Caki2 (cell line): ENCODE measurements around the gene PRSS16. TPM values are rescaled to one million over a fixed set of nuclear protein-coding genes. Genes with fewer than 3 reads are reported as not detected.
"Not testable (repeated sequence)": the region's sequence is repeated elsewhere in the genome, so short reads cannot be mapped to it uniquely, and the experiment has no call there.

Experiments
- DNase-seq: peaks from one replicate; pipeline ENCODE4 v3.0.0-alpha.2; 2015; ENCODE audit warnings: low read depth
- in situ Hi-C: cut with HindIII; loops from 2 replicates; pipeline ENCODE4 v1.10.0; 2016; ENCODE audit warnings: low sequenced_read_pairs, low pct_unique_long_range_greater_than_20kb, mixed read lengths
- total RNA-seq: library from RNA; depleted of rRNA; stranded (reverse); fragments of >200 nt; shearing (Covaris generic); gene quantifications from 2 replicates; pipeline ENCODE4 v1.2.3, GENCODE V29; 2014; ENCODE audit warnings: low replicate concordance; rRNA removed

The PRSS16 gene, protein sequence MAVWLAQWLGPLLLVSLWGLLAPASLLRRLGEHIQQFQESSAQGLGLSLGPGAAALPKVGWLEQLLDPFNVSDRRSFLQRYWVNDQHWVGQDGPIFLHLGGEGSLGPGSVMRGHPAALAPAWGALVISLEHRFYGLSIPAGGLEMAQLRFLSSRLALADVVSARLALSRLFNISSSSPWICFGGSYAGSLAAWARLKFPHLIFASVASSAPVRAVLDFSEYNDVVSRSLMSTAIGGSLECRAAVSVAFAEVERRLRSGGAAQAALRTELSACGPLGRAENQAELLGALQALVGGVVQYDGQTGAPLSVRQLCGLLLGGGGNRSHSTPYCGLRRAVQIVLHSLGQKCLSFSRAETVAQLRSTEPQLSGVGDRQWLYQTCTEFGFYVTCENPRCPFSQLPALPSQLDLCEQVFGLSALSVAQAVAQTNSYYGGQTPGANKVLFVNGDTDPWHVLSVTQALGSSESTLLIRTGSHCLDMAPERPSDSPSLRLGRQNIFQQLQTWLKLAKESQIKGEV
- total RNA-seq: 10.7 and 14.3 TPM in 2 replicates

DNA sequence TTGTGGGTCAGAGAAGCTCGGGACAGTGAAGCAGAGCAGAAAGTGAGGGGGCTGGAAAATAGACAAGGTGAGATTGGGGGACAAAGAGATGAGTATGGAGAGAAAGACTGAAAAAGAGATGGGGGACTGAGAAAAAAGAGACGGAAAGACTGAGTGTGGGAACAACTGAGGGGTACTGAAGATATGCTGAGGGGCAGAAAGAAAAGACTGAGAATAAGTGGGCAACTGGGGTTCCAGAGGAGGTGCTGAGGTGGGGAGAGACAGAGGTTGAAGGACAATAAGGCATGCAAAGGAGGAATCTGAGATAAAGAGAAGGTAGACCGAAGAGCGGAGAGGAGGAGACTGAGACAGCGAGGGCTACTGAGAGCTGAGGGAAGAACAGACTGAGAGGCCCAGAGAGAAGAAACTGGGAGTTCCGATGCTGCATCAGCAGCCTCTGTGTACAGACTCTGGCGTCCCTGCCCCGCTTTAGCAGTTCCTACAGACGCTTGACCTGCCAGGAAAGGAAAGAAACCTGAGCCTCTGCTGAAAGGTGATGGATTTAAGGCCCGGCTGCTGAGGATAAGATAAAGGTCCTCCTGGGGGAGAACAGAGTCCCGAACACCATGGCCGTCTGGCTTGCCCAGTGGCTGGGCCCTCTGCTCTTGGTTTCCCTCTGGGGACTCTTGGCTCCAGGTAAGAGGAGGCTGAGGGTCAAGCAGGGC, at the start of gene PRSS16:
Gene PRSS16 (plus strand): TSS at position 569 of the 704 bp plus-strand sequence. CDS start 37 bp downstream, at position 606.
- in situ Hi-C loops: no loop called here
- no peak for DNase-seq

DNA sequence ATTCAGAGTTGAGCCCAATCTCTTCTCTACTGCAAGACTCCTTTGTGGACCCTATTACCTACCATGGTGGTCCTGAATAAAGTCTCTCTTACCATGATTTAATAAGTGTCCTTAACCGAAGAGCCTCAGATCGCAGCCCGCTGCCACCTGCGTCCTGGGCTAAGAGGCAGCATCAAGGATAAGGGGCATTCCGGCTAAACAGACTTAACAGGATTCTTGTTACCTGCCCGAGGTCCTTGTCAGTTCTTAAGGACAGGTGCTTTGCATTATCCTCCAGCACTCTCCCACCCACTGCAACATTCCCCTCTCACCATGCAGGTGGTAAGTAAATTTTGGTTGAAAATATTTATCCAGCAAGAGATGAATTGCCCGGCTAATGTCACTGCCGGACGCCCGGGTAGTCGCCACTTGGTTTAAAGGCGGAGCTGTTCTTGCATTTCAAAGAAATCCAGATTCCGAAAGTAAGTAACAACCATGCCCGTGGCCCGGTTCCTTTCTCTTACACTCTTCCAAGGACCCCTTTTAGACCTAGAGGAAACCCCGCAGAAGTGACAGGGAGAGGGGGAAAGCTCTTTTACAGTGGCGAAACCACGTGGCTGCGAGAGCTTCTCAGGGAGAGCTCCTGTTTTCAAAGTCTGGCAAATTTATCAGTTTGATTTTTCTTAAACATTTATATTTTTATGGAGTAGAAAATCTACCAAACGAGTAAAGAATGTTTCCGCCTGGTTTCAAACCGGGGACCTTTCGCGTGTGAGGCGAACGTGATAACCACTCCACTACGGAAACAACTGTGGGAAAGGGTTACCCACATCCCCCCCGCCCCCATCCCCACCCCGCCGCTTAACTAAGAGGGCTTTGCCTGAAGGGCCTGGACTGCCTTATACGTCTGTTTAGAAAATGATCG, 41.9 kb upstream of the PRSS16 start:
- DNase-seq: no peak
- in situ Hi-C loops: no loop called here

DNA sequence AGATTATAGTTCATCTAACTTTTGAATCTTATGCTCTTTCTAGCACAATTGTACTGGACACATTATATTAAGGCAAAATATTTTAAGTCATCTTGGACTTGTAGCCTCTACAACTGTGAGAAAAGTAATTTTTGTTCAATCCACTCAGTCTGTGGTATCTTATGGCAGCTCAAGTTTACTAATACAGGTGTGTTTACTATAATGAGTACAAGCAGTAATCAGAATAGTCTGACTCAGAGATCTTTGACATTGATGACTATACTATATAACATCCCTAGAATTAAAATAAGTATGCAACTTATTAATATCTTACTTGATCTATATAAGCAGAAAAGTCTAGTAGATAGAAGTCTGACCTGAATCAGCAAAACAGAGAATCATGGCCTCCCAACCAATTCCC, 40.7 kb upstream of the PRSS16 start:
- no peak for DNase-seq
- in situ Hi-C loops: no loop called here

DNA sequence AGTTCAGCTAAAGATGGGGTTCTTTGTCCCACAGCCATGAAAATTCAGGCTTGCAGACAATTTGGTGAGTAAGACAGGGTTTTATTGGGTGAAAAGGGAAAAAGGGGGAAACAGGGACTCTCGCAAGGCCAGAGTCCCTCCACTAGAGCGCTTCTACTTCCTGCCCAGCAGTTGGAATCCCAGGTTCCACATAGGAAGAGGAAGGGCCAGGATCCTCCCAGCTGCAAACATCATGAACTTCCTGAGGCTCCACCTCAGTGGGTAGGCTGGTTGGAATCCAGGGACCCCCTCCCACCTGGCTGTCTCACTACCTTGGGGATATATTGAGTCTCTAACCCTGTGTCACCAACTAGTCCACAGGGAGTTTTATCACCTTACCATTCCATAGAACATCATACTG, 39.5 kb upstream of the PRSS16 start:
- in situ Hi-C loops: no loop called here
- DNase-seq: no peak

DNA sequence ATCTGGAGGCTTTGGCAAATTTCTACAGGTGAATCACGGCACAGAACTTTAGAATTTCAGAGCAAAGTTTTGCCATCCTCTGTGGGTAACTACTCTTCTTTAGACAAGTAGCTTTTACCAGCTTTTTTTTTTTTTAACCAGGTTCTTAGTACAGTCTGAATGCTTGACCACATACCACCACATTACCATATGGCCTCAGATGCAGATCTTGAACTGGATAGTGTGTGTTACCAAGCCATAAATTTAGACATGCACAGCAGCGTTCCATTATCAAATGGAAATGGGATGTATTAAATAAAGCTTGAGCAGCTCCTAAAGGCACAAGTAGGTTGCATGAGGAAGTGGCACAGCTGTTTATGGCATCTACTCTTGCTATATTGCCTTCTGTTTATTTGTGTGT, 38.3 kb upstream of the PRSS16 start:
- in situ Hi-C loops: no loop called here
- no peak for DNase-seq

DNA sequence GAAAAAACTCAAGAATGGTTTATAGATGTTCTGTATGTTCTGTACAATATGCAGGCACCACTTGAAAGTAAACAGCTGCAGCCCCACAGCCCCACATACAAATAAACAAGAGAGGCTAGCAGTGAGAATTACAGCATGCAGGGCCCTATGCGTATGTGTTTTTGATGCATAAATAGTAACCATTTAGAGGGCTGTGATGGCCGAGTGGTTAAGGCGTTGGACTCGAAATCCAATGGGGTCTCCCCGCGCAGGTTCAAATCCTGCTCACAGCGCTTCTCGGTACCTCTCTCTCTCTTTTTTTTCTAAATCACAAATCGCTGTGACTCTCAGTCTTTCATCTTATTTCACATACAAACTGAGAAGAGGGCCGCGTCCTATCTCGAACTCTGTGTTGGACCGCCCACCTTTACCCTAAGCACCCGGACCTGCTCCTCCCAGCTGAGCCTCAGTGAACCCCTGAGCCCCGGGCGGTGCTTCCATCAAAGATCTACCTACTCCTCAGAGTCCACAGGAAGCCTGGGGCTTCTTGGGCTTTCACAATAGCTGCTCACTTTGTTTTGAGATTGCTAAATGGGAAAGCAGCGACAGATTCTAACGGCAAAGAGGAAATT, 37.7 kb upstream of the PRSS16 start:
- in situ Hi-C loops: no loop called here
- DNase-seq: no peak

DNA sequence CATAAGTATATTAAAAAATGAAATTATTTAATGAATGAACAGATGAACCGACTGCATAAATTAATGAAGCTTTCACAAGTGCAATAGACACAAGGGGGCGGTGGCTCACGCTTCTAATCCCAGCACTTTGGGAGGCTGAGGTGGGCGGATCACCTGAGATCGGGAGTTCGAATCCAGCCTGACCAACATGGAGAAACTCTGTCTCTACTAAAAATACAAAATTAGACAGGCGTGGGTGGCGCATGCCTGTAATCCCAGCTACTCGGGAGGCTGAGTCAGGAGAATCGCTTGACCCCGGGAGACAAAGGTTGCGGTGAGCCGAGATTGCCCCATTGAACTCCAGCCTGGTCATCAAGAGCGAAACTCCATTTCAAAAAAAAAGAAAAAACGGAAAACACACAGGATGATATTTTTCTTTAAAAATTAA, 34.4 kb upstream of the PRSS16 start:
- not testable (repeated sequence) for DNase-seq

DNA sequence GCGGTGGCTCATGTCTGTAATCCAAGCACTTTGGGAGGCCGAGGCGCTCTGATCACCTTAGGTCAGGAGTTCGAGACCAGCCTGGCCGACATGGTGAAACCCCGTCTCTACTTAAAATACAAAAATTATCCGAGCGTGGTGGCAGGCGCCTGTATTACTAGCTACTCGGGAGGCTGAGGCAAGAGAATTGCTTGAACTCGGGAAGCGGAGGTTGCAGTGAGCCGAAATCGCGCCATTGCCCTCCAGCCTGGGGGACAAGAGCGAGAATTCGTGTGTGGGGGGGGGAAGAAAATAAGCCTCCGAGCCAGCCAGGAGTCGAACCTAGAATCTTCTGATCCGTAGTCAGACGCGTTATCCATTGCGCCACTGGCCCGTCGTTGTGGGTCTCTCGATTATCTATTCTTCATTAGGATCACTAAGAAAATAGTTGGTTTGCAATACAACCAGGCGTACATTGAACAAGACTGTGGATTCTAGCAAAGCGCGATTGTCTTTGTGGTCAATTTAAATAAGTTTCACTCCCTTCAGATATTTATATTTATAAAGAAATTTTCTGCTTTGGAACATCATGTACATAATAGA, 33.9 kb upstream of the PRSS16 start:
- in situ Hi-C loops: no loop called here
- peak; percentile 46 for DNase-seq

More for the DNA sequence above, 34.4 kb upstream of the PRSS16 start:
- in situ Hi-C loops: not testable (repeated sequence)

DNA sequence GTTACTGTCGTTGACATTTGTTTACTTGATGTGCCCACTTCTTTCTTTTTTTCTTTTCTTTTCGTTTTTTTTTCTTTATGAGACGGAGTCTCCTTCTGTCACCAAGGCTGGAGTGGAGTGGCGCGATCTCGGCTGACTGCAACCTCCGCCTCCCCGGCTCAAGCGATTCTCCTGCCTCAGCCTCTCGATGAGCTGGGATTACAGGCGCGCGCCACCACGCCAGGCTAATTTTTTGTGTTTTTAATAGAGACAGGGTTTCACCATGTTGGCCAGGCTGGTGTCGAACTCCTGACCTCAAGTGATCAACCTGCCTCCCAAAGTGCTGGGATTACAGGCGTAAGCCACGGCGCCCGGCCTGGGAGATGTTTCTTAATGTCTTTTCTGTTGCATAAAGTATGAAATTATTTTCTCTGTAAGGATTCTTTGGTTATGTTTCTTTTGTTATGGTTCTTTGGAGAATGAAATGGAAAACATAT, 33.3 kb upstream of the PRSS16 start:
- peak; percentile 21 for DNase-seq
- in situ Hi-C loops: no loop called here

DNA sequence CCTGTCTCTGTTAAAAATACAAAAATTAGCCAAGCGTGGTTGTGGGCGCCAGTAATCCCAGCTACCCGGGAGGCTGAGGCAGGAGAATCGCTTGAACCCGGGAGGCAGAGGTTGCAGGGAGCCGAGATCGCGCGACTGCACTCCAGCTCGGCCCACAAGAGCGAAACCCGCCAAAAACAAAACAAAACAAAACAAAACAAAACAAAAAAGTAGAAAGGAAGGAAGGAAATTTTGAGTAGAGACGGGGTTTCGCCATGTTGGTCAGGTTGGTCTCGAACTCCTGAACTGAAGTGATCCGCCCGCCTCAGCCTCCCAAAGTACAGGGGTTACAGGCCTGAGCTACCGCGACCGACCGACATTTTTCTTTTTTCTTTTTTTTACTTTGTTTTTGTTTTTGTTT, 30.6 kb upstream of the PRSS16 start:
- no peak for DNase-seq
- in situ Hi-C loops: no loop called here

DNA sequence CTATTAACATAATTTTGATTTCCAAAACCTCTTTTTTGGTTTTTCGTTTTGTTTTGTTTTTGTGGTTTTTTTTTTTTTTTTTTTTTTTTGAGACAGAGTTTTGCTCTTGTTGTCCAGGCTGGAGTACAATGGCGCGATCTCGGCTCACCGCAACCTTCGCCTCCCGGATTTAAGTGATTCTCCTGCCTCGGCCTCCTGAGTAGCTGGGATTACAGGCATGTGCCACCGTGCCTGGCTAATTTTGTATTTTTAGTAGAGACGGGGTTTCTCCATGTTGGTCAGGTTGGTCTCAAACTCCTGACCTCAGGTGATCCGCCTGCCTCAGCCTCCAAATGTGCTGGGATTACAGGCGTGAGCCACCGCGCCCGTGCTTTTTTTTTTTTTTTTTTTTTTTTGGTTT, 24.5 kb upstream of the PRSS16 start:
- in situ Hi-C loops, DNase-seq: not testable (repeated sequence)

DNA sequence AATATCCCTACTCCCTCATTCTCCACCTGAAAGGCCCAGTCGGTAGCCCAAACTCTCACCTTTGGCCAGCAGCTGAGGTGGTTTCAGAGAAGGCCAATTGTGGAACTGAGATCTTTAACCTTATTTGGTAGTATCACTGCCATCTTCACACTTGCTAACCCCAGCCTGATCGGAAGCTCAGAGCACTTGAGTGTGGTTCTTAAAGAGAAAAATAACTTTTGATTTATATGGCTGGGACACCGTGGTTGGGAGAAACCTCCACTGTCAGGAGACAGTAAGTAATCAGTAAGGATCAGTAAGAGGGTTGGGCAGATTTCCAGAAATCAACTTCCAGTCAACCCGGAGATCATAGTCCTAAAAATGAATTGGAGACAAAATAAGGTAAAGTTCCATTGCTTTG, 22.8 kb upstream of the PRSS16 start:
- DNase-seq: no peak
- in situ Hi-C loops: no loop called here

DNA sequence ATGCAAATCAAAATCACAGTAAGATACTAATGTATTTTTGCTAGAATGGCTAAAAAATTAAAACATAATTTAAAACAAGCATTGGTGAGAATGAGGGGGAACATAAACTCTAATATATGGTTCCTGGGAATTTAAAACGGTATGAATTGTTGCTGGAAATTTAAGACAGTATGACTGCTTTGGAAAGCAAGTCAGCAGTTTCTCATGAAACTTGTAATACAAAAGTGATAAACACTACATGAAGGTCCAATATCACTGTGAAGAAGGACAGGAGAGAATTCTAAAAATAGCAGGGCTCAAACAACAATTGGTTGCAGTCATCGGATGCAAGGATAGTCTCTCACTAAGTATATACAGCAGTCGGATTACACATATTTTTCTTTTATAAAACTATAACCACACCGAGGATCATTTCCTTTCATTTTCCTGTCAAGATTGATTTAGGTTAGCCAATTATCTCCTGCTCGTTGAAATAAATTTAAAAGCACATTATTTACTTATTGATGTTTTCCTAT, 18.5 kb upstream of the PRSS16 start:
- DNase-seq: no peak
- in situ Hi-C loops: no loop called here

DNA sequence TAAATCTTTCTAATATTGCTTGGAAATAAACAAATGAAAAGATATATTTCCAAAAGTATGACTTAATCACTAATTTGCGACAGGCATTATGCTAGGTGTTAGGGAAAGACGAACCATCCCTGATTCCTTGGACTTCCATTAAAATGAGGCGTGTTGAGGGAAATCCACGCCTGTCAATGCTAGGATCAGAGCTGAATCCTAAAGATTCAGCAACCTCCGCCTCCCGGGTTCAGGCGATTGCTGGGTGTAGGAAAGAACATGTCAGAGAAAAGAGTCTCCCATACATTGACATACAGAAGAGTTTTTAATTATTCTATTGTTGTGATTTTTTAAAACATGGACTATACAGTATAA, 16.8 kb upstream of the PRSS16 start:
- in situ Hi-C loops: no loop called here
- no peak for DNase-seq

DNA sequence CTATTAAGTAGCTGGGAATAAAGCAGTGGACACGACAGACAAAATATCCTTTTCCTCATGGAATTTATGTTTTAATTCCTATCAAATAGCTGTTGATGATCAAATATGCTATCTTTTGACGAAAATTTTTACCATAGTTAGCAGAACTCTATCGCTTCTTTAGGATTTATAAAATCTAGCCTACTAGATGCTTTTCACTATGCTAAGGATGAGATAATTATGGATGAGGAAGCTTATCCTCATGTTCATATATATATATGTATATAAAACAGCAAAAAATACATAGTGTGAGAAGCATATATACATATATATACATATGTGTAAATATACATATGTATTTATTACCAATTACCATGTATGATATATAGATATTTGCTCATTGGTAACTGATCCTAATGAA, 12.9 kb upstream of the PRSS16 start:
- DNase-seq: no peak
- in situ Hi-C loops: no loop called here

DNA sequence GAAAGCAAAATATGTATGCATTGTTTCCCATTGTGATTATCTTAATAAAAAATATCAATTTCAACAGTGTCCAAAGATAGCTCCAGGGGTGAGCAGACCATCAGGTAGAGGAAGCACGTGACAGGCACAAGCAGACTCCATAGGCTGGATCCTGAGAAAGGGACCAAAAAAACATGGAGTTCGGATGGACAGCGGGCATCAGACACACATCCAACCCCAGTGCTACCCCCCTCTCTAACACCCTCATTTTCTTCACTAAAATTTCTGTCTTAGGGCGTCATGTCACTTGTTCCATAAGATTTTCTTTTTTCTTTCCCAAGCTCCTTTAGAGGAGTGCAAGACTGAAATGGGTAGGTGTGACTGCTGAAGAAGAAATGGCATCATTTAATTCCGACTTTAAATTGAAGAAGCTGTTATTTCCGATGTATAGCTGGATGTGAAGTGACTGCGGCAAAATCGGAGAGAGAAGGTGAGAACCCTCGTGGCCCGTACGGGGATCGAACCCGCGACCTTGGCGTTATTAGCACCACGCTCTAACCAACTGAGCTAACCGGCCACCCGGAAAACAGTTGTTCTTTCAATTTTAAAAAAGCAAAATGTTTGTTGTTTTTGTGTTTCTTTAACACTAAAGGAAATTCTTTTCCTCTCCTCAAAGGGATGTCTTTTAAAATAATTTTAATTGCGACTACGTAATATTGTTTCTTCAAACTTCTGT, 10.3 kb upstream of the PRSS16 start:
- in situ Hi-C loops: no loop called here
- DNase-seq: peak; percentile 72
